Calu3 (cell line): ENCODE measurements around the gene CCDC146. TPM values are rescaled to one million over a fixed set of nuclear protein-coding genes. Genes with fewer than 3 reads are reported as not detected.
"Not testable (repeated sequence)": the region's sequence is repeated elsewhere in the genome, so short reads cannot be mapped to it uniquely, and the experiment has no call there.

ENCODE experiments used
- BruUV-seq: library from RNA; stranded (reverse); fragments of 400-500 nt; replicated peaks from 2 replicates; lab custom pipeline; 2021; lab: Mats Ljungman, UMichigan
- CTCF ChIA-PET: fragments of 300-600 bp; sonication (Branson Sonifier 250); formaldehyde crosslinking; loops from one replicate; lab custom pipeline; 2022; ENCODE audit warnings: antibody characterized with exemption; lab: Charles Lee
- DNase-seq: peaks from one replicate; pipeline ENCODE4 v3.0.0; 2022
- H3K27ac Mint-ChIP-seq: one replicate; pipeline ENCODE4 v1.8.0; 2022; ENCODE audit warnings: mixed read lengths; ENCODE audit not compliant: unreplicated experiment
- H3K27me3 Mint-ChIP-seq: one replicate; pipeline ENCODE4 v1.8.0; 2022; ENCODE audit warnings: mixed read lengths; ENCODE audit not compliant: unreplicated experiment
- H3K36me3 Mint-ChIP-seq: one replicate; pipeline ENCODE4 v1.8.0; 2022; ENCODE audit warnings: mild to moderate bottlenecking, moderate library complexity, mixed read lengths; ENCODE audit not compliant: insufficient read depth, unreplicated experiment
- H3K4me1 Mint-ChIP-seq: one replicate; pipeline ENCODE4 v1.8.0; 2022; ENCODE audit warnings: mild to moderate bottlenecking, low read depth, mixed read lengths; ENCODE audit not compliant: unreplicated experiment
- H3K4me3 Mint-ChIP-seq: one replicate; pipeline ENCODE4 v1.8.0; 2022; ENCODE audit warnings: mild to moderate bottlenecking, low read depth, moderate library complexity, mixed read lengths; ENCODE audit not compliant: unreplicated experiment
- H3K9me3 Mint-ChIP-seq: one replicate; pipeline ENCODE4 v1.8.0; 2022; ENCODE audit warnings: low read depth, mixed read lengths; ENCODE audit not compliant: unreplicated experiment
- intact Hi-C: fragments of 100-400 bp; cut with micrococcal nuclease; formaldehyde crosslinking; loops from one replicate; pipeline ENCODE4 v1.10.0; 2022; ENCODE audit not compliant: unreplicated experiment
- total RNA-seq: library from RNA; stranded (reverse); gene quantifications from 2 replicates; pipeline ENCODE4 v1.2.3, GENCODE V29; 2022
- TF ChIP-seq, protein P1 (sequence below): fragments of 200-600 bp; IDR thresholded peaks from one replicate; pipeline ENCODE4 v1.8.0; 2022; ENCODE audit warnings: antibody characterized with exemption; ENCODE audit not compliant: unreplicated experiment

The CCDC146 gene
- total RNA-seq, 1 experiment from 2014 or later = 8.8 TPM

DNA sequence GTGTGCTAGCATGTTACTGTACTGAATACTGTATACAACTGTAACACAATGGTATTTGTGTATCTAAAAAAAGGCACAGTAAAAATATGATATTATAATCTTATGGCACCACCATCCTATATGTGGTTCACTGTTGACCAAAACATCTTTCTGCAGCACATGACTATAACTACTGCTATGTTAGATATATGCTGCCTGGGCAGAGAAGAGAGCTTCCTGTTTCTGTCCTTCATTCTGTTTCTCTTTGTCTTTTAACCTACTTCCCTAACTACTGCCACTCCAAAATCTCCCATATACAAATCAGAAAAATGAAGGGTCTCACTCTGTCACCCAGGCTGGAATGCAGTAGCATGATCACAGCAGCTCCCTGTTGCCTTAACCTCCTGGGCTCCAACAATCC, 86.0 kb downstream of the CCDC146 start:
- no TSS peak for BruUV-seq
- no peaks in the 10 kb centered on the region for H3K36me3 Mint-ChIP-seq
- H3K4me1 Mint-ChIP-seq = no peaks in the 10 kb centered on the region
- H3K27ac Mint-ChIP-seq = no peak overlapping the region
- H3K9me3 Mint-ChIP-seq = peaks cover 6% of the 10 kb centered on the region
- DNase-seq = no peak
- H3K27me3 Mint-ChIP-seq = no peaks in the 10 kb centered on the region
- CTCF ChIA-PET = no interaction called here
- TF ChIP-seq, protein P1, sequence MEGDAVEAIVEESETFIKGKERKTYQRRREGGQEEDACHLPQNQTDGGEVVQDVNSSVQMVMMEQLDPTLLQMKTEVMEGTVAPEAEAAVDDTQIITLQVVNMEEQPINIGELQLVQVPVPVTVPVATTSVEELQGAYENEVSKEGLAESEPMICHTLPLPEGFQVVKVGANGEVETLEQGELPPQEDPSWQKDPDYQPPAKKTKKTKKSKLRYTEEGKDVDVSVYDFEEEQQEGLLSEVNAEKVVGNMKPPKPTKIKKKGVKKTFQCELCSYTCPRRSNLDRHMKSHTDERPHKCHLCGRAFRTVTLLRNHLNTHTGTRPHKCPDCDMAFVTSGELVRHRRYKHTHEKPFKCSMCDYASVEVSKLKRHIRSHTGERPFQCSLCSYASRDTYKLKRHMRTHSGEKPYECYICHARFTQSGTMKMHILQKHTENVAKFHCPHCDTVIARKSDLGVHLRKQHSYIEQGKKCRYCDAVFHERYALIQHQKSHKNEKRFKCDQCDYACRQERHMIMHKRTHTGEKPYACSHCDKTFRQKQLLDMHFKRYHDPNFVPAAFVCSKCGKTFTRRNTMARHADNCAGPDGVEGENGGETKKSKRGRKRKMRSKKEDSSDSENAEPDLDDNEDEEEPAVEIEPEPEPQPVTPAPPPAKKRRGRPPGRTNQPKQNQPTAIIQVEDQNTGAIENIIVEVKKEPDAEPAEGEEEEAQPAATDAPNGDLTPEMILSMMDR = no peak
- intact Hi-C loops = no loop called here
- no peak overlapping the region for H3K4me3 Mint-ChIP-seq

DNA sequence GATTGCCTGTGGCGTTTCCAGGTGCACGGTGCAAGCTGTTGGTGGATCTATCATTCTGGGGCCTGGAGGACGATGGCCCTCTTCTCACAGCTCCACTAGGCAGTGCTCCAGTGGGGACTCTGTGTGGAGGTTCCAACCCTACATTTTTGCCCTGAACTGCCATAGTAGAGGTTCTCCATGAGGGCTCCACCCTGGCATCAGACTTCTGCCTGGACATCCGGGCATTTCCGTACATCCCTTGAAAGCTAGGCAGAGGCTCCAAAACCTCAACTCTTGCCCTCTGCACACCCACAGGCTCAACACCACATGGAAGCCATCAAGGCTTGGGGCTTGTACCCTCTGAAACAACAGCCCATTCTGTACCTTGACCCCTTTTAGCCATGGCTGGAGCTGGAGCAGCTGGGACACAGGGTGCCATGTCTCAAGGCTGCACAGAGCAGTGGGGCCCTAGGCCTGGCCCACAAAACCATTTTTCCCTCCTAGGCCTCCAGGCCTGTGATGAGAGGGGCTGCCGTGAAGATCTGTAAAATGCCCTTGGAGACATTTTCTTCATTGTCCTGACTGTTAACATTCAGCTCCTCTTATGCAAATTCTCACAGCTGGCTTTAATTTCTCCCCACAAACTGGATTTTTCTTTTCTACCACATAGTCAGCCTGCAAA, 87.2 kb downstream of the CCDC146 start:
- intact Hi-C loops = no loop called here
- Mint-ChIP-seq H3K27ac (no peak overlapping the region), H3K27me3 (no peaks in the 10 kb centered on the region), H3K4me1 (no peaks in the 10 kb centered on the region), H3K36me3 (no peaks in the 10 kb centered on the region), H3K9me3 (peaks cover 6% of the 10 kb centered on the region), H3K4me3 (no peak overlapping the region)
- DNase-seq = no peak
- no TSS peak for BruUV-seq
- CTCF ChIA-PET = no interaction called here
- TF ChIP-seq, protein P1 = no peak

DNA sequence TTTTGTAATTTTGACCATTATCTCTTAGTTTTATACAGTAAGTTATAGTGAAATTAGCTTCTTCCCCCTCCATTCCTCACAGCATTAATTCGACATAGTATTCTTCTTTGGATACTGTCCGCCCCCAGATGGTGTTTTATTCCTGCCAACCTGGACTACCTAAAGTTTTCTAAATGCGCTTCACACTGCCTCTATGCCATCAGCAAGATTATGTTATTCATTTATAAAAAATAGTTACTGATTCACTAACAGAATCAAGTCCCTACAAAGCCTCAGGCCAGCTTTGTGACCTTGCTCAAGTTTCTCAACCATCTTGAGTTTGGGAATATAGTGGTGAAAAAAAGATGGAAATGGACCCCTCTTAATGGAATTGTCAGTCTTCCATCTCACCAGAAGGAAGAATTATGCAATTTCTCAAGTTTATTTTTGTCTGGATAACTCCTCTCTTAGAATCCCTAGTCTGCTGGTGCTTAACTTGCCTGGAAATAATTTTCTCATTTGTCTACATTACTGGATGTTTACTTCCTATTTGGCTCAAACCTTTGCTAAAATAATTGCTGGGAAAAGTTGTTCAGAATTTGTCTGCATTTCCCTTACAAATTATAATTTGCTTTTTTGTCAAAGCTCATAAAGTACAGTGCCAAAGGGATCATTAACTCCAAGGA, 93.9 kb downstream of the CCDC146 start:
- intact Hi-C loops = no loop called here
- Mint-ChIP-seq H3K27ac (no peak overlapping the region), H3K4me3 (no peak overlapping the region), H3K9me3 (no peaks in the 10 kb centered on the region), H3K4me1 (peaks cover 20% of the 10 kb centered on the region), H3K27me3 (no peaks in the 10 kb centered on the region), H3K36me3 (no peaks in the 10 kb centered on the region)
- DNase-seq = no peak
- CTCF ChIA-PET = interaction anchor here (0.6 to 0.7 kb wide), 2 partner anchors 11 to 743 kb away, joined by 3 to 5 read pairs; no protein-coding TSS in a partner anchor
- no TSS peak for BruUV-seq
- TF ChIP-seq, protein P1 = no peak

DNA sequence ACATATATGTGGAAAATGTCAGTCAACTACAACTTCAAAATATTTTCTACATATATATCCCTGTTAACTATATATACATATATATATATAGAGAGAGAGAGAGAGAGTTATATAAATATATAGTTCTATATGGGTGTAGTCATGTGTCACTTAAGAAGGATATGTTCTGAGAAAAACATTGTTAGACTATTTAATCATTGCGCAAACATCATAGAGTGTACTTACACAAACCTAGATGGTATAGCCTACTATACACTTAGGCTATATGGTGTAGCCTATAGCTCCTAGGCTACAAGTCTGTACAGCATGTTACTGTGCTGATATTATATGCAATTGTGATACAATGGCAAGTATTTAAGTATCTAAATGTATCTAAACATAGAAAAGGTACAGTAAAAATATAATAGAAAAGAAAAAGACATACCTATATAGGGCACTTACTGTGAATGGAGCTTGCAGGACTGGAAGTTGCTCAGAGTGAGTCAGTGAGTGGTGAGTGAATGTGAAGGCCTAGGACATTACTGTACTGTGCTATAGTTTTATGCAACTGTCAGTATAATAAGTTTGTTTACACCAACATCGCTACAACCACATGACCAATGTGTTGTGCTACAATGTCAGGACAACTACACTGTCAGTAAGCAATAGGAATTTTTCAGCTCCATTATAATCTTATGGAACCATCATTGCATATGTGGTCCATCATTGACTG, 95.2 kb downstream of the CCDC146 start:
- BruUV-seq = no TSS peak
- no peak overlapping the region for H3K4me3 Mint-ChIP-seq
- no peaks in the 10 kb centered on the region for H3K27me3 Mint-ChIP-seq
- H3K4me1 Mint-ChIP-seq = peaks cover 20% of the 10 kb centered on the region
- DNase-seq = no peak
- no peaks in the 10 kb centered on the region for H3K36me3 Mint-ChIP-seq
- CTCF ChIA-PET = no interaction called here
- no peak overlapping the region for H3K27ac Mint-ChIP-seq
- intact Hi-C loops = no loop called here
- no peaks in the 10 kb centered on the region for H3K9me3 Mint-ChIP-seq
- TF ChIP-seq, protein P1 = no peak

DNA sequence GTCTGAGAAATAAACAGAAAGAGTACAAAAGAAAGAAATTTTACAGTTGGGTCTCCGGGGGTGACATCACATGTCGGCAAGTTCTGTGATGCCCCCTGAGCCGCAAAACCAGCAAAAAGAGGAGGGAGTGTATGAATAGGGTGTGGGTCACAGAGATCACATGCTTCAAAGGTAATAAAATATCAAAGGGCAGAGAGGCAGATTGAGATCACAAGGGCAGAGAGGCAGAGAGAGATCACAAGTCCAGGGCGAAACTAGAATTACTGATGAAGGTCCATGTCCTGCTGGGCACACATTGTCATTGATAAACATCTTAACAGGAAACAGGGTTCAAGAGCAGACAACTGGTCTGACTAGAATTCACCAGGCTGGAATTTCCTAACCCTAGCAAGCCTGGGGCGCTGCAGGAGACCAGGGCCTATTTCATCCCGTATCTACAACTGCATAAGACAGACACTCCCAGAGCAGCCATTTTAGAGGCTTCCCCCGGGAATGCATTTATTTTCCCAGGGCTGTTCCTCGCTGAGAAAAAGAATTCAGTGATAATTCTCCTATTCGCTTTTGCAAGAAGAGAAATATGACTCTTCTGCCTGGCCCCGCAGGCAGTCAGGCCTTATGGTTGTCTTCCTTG, 97.4 kb downstream of the CCDC146 start:
- CTCF ChIA-PET, H3K36me3 Mint-ChIP-seq, H3K9me3 Mint-ChIP-seq, H3K4me3 Mint-ChIP-seq, H3K27ac Mint-ChIP-seq, H3K27me3 Mint-ChIP-seq, intact Hi-C loops, BruUV-seq: not testable (repeated sequence)
- peaks cover 32% of the 10 kb centered on the region for H3K4me1 Mint-ChIP-seq
- peak; percentile 3 for DNase-seq
